ENCODE results near the gene ENDOU. TPM values are rescaled to one million over a fixed set of nuclear protein-coding genes. Genes with fewer than 3 reads are reported as not detected.

ENDOU gene
- total RNA-seq, 1 experiment from 2014 or later: 0.43 TPM

GRCh38 chr12:47707355-47707754 lies 17.9 kb downstream of the ENDOU start:
- H3K4me1 Mint-ChIP-seq (ENCODE audit: low read depth, unreplicated experiment): peaks cover 17% of the 10 kb centered on the region
- DNase-seq: no peak
- ChIA-PET POLR2A (no interaction called here), CTCF (interaction anchor here (0.7 to 2.0 kb wide), 3 partner anchors 36 to 131 kb away, joined by 3 to 14 read pairs (median 10); no protein-coding TSS in a partner anchor)
- intact Hi-C loops (cut with micrococcal nuclease; ENCODE audit: unreplicated experiment): no loop called here
- H3K27ac Mint-ChIP-seq (ENCODE audit: unreplicated experiment): no peak overlapping the region
- Histone ChIP-seq H3K36me3 (ENCODE audit: control insufficient read depth, insufficient read depth, low read length) (no peaks in the 10 kb centered on the region), H3K27me3 (replicated peaks; ENCODE audit: control insufficient read depth, insufficient read depth, low read length) (no peaks in the 10 kb centered on the region), H3K4me1 (peaks cover 7% of the 10 kb centered on the region; the same call in 1 of the 2 replicates), H3K9me3 (no peaks in the 10 kb centered on the region; the same call in 1 of the 2 replicates), H3K4me3 (ENCODE audit: low read depth, low read length) (no peak overlapping the region)
- H3K36me3 Mint-ChIP-seq (ENCODE audit: insufficient read depth, unreplicated experiment): peaks cover 16% of the 10 kb centered on the region
- TF ChIP-seq CTCF (IDR thresholded peaks at IDR 0.05; ENCODE audit: insufficient read depth in 1 of 2, low read depth in 1 of 2, low read length in 1 of 2, severe bottlenecking in 1 of 2, unreplicated experiment in 1 of 2): no peak
- no peak overlapping the region for H3K4me3 Mint-ChIP-seq (ENCODE audit: unreplicated experiment)
- H3K27me3 Mint-ChIP-seq (ENCODE audit: insufficient read depth, unreplicated experiment): no peaks in the 10 kb centered on the region
- H3K9me3 Mint-ChIP-seq (ENCODE audit: unreplicated experiment): no peaks in the 10 kb centered on the region
- no TSS peak for BruUV-seq (replicated peaks)

DNA sequence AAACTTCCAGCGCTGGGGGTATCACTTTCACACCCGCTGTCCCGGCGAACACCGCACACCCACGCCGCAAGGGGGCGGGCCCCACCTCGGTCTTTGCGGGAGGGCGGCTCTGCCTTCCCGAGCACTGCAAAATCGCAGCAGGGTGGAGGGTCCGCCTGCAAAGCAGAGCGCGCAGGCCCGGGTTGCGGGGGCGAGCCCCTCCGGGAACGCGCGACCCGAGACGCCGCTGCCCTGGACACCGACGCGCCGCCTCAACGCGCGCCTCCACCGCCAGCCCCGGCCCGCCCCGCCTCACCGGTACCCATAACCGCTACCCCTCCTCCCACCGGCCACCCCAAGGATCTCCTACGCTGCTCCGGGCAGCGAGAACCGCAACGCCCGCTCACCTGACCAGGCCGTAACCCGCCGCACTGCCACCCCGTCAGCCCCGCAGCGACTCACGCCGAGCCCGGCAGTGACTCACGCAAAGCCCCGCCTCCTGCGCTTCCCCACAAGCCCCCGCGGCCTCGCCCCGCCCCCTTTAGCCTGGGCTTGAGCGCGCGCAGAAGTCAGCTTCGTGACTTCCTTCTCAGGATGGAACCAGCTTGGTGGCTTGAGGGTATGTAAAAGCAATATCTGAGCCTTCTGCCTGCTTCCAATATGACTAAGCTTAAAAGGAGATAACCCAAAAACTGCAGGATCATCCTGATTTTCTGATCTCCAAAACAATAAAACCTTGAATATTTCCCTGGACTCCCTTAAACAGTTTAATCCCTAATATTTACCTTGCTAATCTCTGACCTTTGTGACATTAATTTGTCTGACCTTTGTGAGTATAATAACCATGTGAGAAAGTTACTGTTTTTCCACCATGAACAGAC lies 19.5 kb downstream of the ENDOU start, which contains the start of gene RPAP3:
RPAP3 (minus strand) TSS at position 465 of the 860 bp plus-strand sequence. CDS start 3,190 bp downstream, outside the sequence.
- Histone ChIP-seq H3K4me1 (peaks cover 7% of the 10 kb centered on the region; the same call in 1 of the 2 replicates), H3K9me3 (no peaks in the 10 kb centered on the region; the same call in 1 of the 2 replicates), H3K27me3 (replicated peaks; ENCODE audit: control insufficient read depth, insufficient read depth, low read length) (no peaks in the 10 kb centered on the region), H3K4me3 (ENCODE audit: low read depth, low read length) (peak within 1 kb of the TSS; percentile 84), H3K36me3 (ENCODE audit: control insufficient read depth, insufficient read depth, low read length) (no peaks in the 10 kb centered on the region)
- TSS peak; percentile 54 for BruUV-seq (replicated peaks)
- intact Hi-C loops (cut with micrococcal nuclease; ENCODE audit: unreplicated experiment): no loop called here
- peak within 1 kb of the TSS; percentile 64 for H3K4me3 Mint-ChIP-seq (ENCODE audit: unreplicated experiment)
- H3K4me1 Mint-ChIP-seq (ENCODE audit: low read depth, unreplicated experiment): peaks cover 17% of the 10 kb centered on the region
- peaks cover 24% of the 10 kb centered on the region for H3K36me3 Mint-ChIP-seq (ENCODE audit: insufficient read depth, unreplicated experiment)
- H3K27me3 Mint-ChIP-seq (ENCODE audit: insufficient read depth, unreplicated experiment): no peaks in the 10 kb centered on the region
- peak; percentile 65 to 84 for TF ChIP-seq CTCF (IDR thresholded peaks at IDR 0.05; ENCODE audit: insufficient read depth in 1 of 2, low read depth in 1 of 2, low read length in 1 of 2, severe bottlenecking in 1 of 2, unreplicated experiment in 1 of 2)
- peak within 1 kb of the TSS; percentile 94 for H3K27ac Mint-ChIP-seq (ENCODE audit: unreplicated experiment)
- ChIA-PET CTCF (interaction anchor here (0.6 to 2.0 kb wide), 10 partner anchors 10 to 258 kb away, joined by 3 to 14 read pairs (median 4); partner anchors contain the start of gene TMEM106C), POLR2A (interaction anchor here (0.7 to 1.0 kb wide), 3 partner anchors 63 to 863 kb away, joined by 3 to 7 read pairs (median 6); partner anchors contain the start of gene VDR)
- peak; percentile 97 to 99 for DNase-seq
- no peaks in the 10 kb centered on the region for H3K9me3 Mint-ChIP-seq (ENCODE audit: unreplicated experiment)

DNA sequence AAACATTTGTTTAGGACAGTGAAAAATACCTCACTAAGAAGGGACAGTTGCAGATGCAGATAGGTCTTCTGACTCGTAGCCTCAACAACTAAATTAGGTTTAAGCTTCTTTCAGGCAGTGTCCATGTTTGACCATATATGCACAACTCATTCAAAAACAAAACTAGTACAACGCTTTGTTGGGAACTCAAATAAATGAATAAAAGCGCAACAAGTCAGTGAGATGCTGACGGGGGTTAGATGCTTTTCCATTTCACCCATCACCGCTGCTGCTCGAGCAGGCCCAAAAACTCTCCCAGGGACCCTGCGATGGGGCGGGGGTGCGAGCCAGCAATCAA lies 20.1 kb downstream of the ENDOU start:
- H3K9me3 ChIP-seq: no peaks in the 10 kb centered on the region; the same call in 1 of the 2 replicates
- intact Hi-C loops (cut with micrococcal nuclease; ENCODE audit: unreplicated experiment): no loop called here
- H3K4me3 Mint-ChIP-seq (ENCODE audit: unreplicated experiment): peak overlapping the region; percentile 64
- H3K9me3 Mint-ChIP-seq (ENCODE audit: unreplicated experiment): no peaks in the 10 kb centered on the region
- H3K36me3 Mint-ChIP-seq (ENCODE audit: insufficient read depth, unreplicated experiment): peaks cover 30% of the 10 kb centered on the region
- no peaks in the 10 kb centered on the region for H3K27me3 ChIP-seq (replicated peaks; ENCODE audit: control insufficient read depth, insufficient read depth, low read length)
- H3K27ac Mint-ChIP-seq (ENCODE audit: unreplicated experiment): no peak overlapping the region
- H3K4me3 ChIP-seq (ENCODE audit: low read depth, low read length): peak overlapping the region; percentile 84
- ChIA-PET CTCF (no interaction called here), POLR2A (no interaction called here)
- no peak for DNase-seq
- TF ChIP-seq CTCF (IDR thresholded peaks at IDR 0.05; ENCODE audit: insufficient read depth in 1 of 2, low read depth in 1 of 2, low read length in 1 of 2, severe bottlenecking in 1 of 2, unreplicated experiment in 1 of 2): no peak
- BruUV-seq (replicated peaks): no TSS peak
- peaks cover 17% of the 10 kb centered on the region for H3K4me1 Mint-ChIP-seq (ENCODE audit: low read depth, unreplicated experiment)
- H3K27me3 Mint-ChIP-seq (ENCODE audit: insufficient read depth, unreplicated experiment): no peaks in the 10 kb centered on the region
- H3K36me3 ChIP-seq (ENCODE audit: control insufficient read depth, insufficient read depth, low read length): no peaks in the 10 kb centered on the region
- peaks cover 7% of the 10 kb centered on the region; the same call in 1 of the 2 replicates for H3K4me1 ChIP-seq
